Hypothalamus (tissue), 51 donors: ENCODE data around the gene VPS35.
A peak's percentile ranks its signal among the peaks of the same experiment; 100 is the strongest.

Experiments
- DNase-seq, 51 donors: peaks; one replicate each; lab custom pipeline; 2025; lab: John Stamatoyannopoulos, UW

The VPS35 gene

DNA sequence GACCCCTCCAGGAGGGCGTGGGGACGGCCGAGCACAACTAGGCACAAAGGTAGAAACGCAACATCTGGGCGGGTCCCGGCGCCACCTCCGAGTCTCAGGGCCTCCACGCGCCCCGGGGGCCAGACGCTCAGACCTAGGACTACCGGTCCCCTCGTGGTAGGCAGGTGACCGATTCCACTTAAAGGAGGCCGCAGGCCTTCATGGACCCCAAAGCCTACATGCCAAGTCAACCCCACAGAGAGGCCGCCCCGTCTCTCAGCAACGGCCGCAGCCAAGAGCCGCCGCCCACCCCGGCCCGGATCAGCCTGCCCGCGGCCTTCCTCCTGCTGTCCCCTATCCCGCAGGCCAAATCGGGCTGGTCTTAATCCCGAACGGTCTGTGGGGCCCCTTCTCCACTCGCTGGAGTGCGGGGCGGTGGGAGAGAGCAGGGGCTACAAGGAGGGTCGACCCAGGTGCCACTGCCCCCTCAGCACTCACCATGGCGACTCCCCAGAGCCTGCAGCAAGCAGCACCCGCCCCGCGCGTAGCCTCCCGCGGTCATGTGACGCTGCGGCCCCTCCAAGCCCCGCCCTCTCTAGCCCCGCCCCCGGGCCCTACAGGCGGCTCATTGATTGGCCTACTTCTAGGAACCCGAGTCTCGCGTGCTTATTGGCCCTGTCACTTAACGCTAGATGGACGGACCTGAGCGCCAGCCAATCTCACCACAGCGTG, at the start of gene VPS35:
Gene VPS35, minus strand, starts transcription at position 525 of the 711 bp plus-strand sequence. Its CDS starts 45 bp downstream, at position 480.
- peak in 50 of 51 donors; percentile 93 to 100 (median 99) for DNase-seq

- no peak for DNase-seq
Observed at GRCh38 chr16:46737621-46738214, 48.7 kb upstream of the VPS35 start.

GRCh38 chr16:46736695-46737094, 47.7 kb upstream of the VPS35 start:
- no peak for DNase-seq

DNA sequence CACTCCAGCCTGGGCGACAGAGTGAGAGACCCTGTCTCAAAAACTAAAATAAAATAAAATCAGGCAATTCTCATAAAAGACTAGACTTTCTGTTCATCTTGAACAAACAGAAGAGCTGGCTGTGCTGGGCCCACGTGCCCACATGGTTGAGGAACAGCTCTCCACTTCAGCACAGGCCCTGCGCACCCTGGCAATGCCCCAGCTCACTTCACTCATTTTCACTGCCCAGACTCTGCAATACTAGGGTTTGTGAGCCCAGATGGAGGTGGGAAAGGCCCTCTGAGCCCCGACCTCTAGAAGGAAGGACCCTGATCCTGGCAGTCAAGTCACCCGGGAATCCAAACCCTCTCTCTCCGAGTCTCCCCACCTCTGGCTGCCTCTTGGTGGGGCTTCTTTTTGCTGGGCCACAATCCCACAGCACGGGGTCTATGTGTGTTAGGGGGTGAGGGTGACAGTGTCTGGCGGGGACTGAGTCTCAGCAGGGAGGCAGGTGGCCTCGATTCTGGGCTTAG, 44.4 kb upstream of the VPS35 start:
- DNase-seq, result no peak

GRCh38 chr16:46732561-46732960, 43.6 kb upstream of the VPS35 start:
- no peak for DNase-seq

DNA sequence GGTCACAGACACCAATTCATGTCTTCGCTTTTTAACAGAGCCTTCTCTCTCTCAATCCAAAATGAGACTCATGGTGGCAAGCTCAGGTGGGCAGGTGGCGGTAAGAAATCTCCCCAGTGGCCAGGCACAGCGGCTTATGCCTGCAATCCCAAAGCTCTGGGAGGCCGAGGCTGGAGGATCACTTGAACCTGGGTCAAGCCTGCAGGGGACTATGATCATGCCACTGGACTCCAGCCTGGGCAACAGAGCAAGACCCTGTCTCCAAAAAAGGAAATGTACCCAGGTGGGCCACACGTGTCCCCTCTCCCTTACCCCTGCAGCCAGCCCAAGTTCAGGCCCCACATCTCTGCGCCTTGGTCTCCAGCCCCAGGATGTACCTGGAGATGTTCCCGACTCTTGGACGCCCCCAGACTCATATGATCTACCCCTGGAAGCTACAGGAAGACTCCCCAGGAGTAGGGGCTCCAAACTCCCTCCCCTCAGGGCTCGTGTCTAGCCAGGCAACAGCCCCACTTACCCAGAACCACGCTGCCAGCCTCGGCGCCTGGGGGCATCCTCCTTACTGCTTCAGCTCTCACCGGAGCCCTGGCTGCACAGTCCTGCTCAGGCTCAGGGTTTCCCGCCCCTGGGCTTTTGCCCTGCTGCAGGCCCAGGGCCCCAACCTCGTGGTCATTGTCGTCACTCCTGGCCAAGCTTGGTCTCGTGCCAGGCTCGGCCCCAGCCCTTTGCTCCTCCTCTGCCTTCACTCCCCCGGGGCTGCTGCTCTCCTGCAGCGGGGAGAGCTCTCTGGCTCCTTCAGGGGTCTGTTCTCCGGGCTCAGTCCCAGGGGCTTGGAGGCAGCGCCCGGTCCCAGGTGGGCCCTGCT, 42.9 kb upstream of the VPS35 start:
- DNase-seq, result no peak

- DNase-seq, result no peak
Observed at GRCh38 chr16:46730801-46731690, 42.1 kb upstream of the VPS35 start.

DNA sequence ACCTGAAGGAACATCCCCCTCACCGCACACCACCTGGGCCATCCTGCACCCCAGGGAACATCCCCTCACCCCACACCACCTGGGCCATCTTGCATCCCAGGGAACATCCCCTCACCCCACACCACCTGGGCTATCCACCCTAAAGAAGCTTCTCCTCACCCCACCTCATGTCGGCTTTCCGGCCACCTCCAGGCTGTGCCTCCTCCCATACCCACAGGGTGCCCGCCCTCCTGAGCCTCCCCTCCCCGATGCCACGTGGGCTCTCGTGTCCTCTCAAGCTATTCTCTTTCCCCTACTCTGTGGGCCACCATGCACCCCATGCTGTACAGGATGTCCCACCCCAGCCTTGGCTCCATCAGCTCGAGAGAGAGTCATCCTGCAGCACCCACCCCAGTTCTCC, 41.1 kb upstream of the VPS35 start:
- DNase-seq, result no peak

GRCh38 chr16:46729326-46729995, 40.5 kb upstream of the VPS35 start:
- no peak for DNase-seq

GRCh38 chr16:46728806-46729205, 39.8 kb upstream of the VPS35 start:
- DNase-seq, result no peak

DNA sequence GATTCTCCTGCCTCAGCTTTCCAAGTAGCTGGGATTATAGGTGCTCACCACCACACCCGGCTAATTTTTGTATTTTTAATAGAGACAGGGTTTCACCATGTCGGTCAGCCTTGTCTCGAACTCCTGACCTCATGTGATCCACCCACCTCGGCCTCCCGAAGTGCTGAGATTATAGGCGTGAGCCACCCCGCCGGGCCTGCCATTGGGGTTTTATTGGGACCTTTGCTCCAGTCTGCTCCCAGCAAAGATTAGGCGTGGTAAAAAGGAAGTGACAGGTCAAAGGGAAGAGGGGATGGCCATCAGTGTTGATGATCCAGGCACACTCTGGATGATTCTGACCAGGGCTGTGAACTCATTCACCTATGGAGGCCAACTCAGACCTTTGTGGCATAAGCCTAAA, 38.7 kb upstream of the VPS35 start:
- DNase-seq, result no peak

DNA sequence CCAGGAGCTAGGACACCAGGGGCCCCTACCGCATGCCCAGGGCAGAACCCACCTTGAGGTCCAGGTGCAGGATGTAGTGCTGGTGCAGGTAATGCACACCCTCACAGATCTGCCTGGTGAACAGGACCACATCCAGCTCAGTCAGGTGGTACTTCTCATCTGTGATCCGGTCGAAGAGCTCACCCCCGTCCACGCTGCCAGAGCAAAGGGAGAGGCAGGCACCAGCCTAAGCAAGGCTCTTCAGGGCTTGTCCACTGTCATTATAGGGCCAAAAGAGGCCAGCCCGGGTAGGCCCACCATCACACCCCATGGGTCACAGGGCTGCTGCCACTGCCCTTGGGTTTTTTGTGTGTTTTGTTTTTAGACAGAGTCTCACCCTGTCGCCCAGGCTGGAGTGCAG, 38.2 kb upstream of the VPS35 start:
- no peak for DNase-seq

- DNase-seq, result no peak
Observed at GRCh38 chr16:46721885-46722284, 32.9 kb upstream of the VPS35 start.

GRCh38 chr16:46720619-46721018, 31.6 kb upstream of the VPS35 start:
- no peak for DNase-seq

DNA sequence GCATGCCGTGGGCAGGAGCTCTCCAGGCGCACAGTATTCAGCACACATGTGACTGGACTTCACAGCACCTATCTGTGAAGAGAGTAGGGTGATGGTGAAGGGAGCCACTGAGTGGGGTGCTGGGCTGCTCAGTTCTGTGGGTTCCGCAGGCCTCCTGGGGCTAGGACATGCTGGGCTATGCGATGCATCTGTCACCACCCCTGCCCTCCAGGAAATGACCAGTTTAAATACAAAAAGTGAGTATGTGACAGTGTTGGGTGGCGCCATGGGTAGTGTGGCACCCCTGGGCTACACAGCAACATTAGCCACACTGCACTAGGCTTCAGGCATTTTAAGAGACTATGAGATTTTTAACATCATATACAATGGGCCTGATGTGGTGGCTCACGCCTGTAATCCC, 30.6 kb upstream of the VPS35 start:
- DNase-seq, result no peak

- no peak for DNase-seq
Observed at GRCh38 chr16:46718214-46718613, 29.2 kb upstream of the VPS35 start.

- no peak for DNase-seq
Observed at GRCh38 chr16:46717692-46718091, 28.7 kb upstream of the VPS35 start.

DNA sequence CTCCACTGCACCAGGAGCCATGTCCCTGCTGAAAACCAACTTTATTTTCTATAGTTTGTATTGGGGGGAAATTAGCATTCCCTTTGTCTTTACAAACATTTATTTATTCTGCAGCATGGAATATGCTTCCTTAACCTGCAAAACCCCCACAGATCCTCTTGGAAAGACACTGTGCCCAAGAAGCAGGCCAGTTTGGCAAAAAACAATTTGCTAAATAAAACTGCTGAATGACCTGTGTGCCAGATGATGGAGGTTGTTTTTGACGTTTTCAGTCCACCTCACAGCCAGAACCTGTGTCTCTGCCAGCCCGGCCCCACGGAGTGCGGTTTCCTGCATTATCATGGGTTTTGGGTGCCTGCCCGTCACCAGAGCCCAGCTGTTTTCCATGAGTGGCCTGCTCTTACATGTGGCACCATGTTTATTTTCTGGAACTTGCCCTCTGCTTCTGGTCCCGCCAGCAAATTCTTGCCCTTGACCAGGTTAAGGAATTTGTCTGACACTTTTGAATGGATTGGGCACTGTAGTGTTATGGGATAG, 26.9 kb upstream of the VPS35 start:
- no peak for DNase-seq

- DNase-seq, result no peak
Observed at GRCh38 chr16:46714797-46715591, 26.0 kb upstream of the VPS35 start.
